Prostate gland (tissue), 2 donors: ENCODE measurements around the gene BRSK2. TPM values are rescaled to one million over a fixed set of nuclear protein-coding genes. Genes with fewer than 3 reads are reported as not detected.
"Not testable (repeated sequence)": the region's sequence is repeated elsewhere in the genome, so short reads cannot be mapped to it uniquely, and the experiment has no call there.

Experiments used
- DNase-seq: peaks from one replicate; pipeline ENCODE4 v3.0.0-alpha.2; 2019; ENCODE audit warnings: low spot score
- H3K27ac ChIP-seq, 2 donors: fragments of 200-600 bp; sonication (generic); 2 replicates each; pipeline ENCODE4 v1.5.1; 2017 to 2019
- H3K27me3 ChIP-seq: fragments of 200-600 bp; sonication (generic); replicated peaks from 2 replicates; pipeline ENCODE4 v1.5.1; 2019; ENCODE audit not compliant: insufficient read depth
- H3K36me3 ChIP-seq, 2 donors: fragments of 200-600 bp; sonication (generic); 1 replicate in 1 of 2; 2 replicates in 1 of 2; pipeline versions ENCODE4 v1.5.1 to v1.8.1; 2017 to 2019
- H3K4me1 ChIP-seq: fragments of 200-600 bp; sonication (generic); replicated peaks from 2 replicates; pipeline ENCODE4 v1.5.1; 2019
- H3K4me3 ChIP-seq, 2 donors: fragments of 200-600 bp; sonication (generic); 2 replicates each; pipeline ENCODE4 v1.5.1; 2017 to 2019
- H3K9me3 ChIP-seq: fragments of 200-600 bp; sonication (generic); 2 replicates; pipeline ENCODE4 v1.5.1; 2017
- CTCF ChIP-seq, 4 experiments: fragments of 200-600 bp in 2 of 4; fragments of 450-650 bp in 2 of 4; sonication (generic) in 2 of 4; IDR thresholded peaks; 1 replicate in 3 of 4; 2 replicates in 1 of 4; pipeline ENCODE4 v1.5.1; 2016 to 2019; ENCODE audit warnings: antibody characterized with exemption in 4 of 4, mild to moderate bottlenecking in 2 of 4, moderate library complexity in 2 of 4
- POLR2A ChIP-seq: fragments of 450-650 bp; IDR thresholded peaks from one replicate; pipeline ENCODE4 v1.6.1; 2016; ENCODE audit warnings: antibody characterized with exemption, mild to moderate bottlenecking
- POLR2AphosphoS5 ChIP-seq: sonication (generic); formaldehyde crosslinking; IDR thresholded peaks from one replicate; pipeline ENCODE4 v1.6.1; 2017; ENCODE audit warnings: antibody characterized with exemption
- WGBS: methylation state at CpG from one replicate; pipeline ENCODE4 v1.1.5; 2018; 5-methylcytosine and 5-hydroxymethylcytosine counted together
- intact Hi-C: fragments of 100-400 bp; cut with DNase I; formaldehyde crosslinking; loops from one replicate; pipeline ENCODE4 v1.14.2; 2022
- total RNA-seq, 2 donors: library from RNA; depleted of rRNA; stranded (reverse); fragments of >200 nt; gene quantifications; one replicate each; pipeline ENCODE4 v1.1.0, GENCODE V29; 2016

BRSK2 gene
- total RNA-seq, 2 donors from 2014 or later, result 0.96 to 29.7 TPM

GRCh38 chr11:1343391-1344055 lies 46.2 kb upstream of the BRSK2 start:
- Histone ChIP-seq H3K4me3 (no peak overlapping the region), H3K27ac (no peak overlapping the region), H3K4me1 (no peaks in the 10 kb centered on the region), H3K9me3 (no peaks in the 10 kb centered on the region), H3K27me3 (no peaks in the 10 kb centered on the region), H3K36me3 (no peaks in the 10 kb centered on the region)
- DNase-seq, result no peak
- intact Hi-C loops, result no loop called here
- WGBS, result 77% methylated on average over 25 of the region's 25 CpGs
- TF ChIP-seq CTCF (IDR thresholded peaks at IDR 0.05) (no peak), POLR2A (no peak), POLR2AphosphoS5 (no peak)

DNA sequence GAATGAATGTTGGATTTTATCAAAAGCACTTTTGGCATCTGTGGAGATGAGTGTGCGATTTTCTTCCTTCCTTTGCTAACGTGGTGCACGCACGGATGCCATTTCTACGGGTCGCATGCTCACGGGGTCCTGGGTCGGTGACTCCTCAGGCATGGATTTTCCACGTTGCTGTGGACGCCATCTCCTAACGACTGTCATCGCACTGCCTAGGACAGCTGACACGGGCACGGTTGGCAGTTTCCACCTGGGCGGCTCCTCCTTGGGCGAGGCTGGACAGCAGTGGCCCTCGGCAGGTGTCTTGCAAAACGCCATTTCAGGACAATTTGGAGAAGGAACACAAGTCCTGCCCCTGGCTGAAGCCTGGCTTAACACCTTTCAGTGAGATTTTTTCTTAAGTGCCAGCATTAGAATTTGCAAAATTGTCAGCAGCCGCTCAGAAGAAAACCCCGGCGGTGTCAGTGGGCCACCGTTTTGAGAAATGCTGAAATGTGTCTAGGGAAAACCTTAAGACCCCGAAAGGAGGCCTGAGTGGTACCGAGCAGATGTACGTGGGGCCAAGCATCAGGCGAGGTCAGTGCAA lies 45.6 kb upstream of the BRSK2 start:
- Histone ChIP-seq H3K27ac (no peak overlapping the region), H3K4me3 (no peak overlapping the region), H3K27me3 (no peaks in the 10 kb centered on the region), H3K36me3 (no peaks in the 10 kb centered on the region), H3K9me3 (no peaks in the 10 kb centered on the region), H3K4me1 (no peaks in the 10 kb centered on the region)
- DNase-seq, result no peak
- intact Hi-C loops, result no loop called here
- WGBS, result 83% methylated on average over 26 of the region's 26 CpGs
- TF ChIP-seq CTCF (IDR thresholded peaks at IDR 0.05) (no peak), POLR2A (no peak), POLR2AphosphoS5 (no peak)

- no peaks in the 10 kb centered on the region for H3K9me3 ChIP-seq
- H3K4me3 ChIP-seq, result no peak overlapping the region
- intact Hi-C loops, result no loop called here
- TF ChIP-seq CTCF (IDR thresholded peaks at IDR 0.05) (no peak), POLR2A (no peak), POLR2AphosphoS5 (no peak)
- no peaks in the 10 kb centered on the region for H3K4me1 ChIP-seq
- WGBS, result 71% methylated on average over 28 of the region's 28 CpGs
- H3K36me3 ChIP-seq, result no peaks in the 10 kb centered on the region
- DNase-seq, result no peak
- no peaks in the 10 kb centered on the region for H3K27me3 ChIP-seq
- no peak overlapping the region for H3K27ac ChIP-seq
These were observed 43.8 kb upstream of the BRSK2 start for GRCh38 chr11:1345737-1346513.

GRCh38 chr11:1346669-1347390 lies 42.9 kb upstream of the BRSK2 start:
- 88% methylated on average over 28 of the region's 28 CpGs for WGBS
- TF ChIP-seq POLR2A (no peak), CTCF (IDR thresholded peaks at IDR 0.05) (no peak), POLR2AphosphoS5 (no peak)
- Histone ChIP-seq H3K27ac (no peak overlapping the region), H3K36me3 (no peaks in the 10 kb centered on the region), H3K4me1 (no peaks in the 10 kb centered on the region), H3K27me3 (no peaks in the 10 kb centered on the region), H3K4me3 (no peak overlapping the region), H3K9me3 (no peaks in the 10 kb centered on the region)
- no peak for DNase-seq
- intact Hi-C loops, result no loop called here

DNA sequence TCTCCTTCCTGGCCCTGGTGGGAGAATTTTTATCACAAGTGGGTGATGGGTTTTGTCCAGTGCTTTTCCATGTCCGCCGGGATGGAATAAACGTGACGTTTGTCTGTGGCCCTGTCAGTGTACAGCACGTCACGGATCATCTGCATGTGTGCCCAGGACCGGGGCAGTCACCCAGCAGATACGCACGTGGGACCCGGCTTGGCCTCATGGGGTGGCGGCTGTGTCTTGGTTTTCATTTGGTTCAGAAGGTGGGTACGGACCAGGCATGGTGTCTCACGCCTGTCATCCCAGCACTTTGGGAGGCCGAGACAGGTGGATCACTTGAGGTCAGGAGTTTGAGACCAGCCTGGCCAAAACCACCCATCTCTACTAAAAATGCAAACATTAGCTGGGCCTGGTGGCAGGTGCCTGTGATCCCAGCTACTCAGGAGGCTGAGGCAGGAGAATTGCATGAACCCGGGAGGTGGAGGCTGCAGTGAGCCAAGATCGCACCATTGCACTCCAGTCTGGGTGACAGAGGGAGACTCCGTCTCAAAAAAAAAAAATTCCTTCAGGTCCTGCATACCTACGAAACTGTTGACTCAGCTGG lies 42.2 kb upstream of the BRSK2 start:
- H3K27me3 ChIP-seq, H3K36me3 ChIP-seq, H3K9me3 ChIP-seq, H3K4me3 ChIP-seq, H3K27ac ChIP-seq, intact Hi-C loops, H3K4me1 ChIP-seq, DNase-seq: not testable (repeated sequence)
- 93% methylated on average over 18 of the region's 18 CpGs for WGBS
